ENCODE results near the gene ATG9A. TPM values are rescaled to one million over a fixed set of nuclear protein-coding genes. Genes with fewer than 3 reads are reported as not detected.
A peak's percentile ranks its signal among the peaks of the same experiment; 100 is the strongest.

ATG9A gene
- total and polyA plus RNA-seq, 9 of the 15 experiments (the other 6 are each of a cell fraction or from before 2014, with no cell fraction given): 0.25 to 65.6 (median 23.4) TPM

DNA sequence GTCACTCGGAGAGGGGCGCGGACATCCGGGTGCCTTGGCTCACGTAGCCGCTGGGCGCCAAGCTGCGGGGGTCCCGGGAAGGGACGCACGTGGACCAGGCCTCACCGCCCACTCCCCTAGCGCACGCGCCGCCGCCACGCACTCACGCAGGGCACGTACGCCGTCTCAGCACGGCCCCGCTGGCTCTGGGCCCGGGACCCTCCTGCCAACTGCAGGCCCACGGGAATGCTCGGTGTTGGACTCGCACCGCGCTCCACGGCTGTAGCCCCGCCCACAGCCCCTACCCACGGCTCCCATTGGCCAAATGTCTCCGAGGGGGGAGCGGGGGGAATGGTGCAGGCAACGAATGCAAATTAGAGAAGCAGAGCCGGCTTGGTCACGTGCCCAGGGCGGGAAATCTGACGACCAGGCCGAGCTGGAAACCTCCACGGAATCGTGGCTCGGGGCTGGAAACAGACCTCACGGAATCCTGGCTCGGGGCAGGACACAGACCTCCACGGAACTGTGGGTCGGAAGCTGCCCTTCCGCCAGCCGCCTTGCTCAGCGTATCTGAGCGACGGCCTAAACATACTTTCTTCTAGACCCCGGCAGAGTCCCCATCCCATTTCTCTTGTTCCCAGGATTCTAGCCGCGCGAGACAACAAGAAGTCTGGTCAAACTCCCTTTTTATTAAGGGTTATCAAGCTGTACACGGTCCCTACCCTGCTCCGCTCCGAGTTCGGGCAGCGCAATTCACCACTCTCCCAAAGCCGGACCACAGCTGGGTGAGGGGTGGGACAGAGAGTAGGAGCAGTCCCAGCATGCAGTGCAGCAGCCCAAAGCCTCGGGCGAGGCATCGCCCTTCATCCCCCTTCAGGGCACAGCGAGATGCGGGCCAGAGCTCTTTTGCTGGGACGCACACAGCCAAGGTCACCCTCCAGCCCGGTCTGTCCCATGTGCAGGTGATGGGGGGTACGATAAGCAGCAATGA lies 10.4 kb downstream of the ATG9A start, which contains the start of gene ABCB6 (continued):
- TF ChIP-seq, protein P1, sequence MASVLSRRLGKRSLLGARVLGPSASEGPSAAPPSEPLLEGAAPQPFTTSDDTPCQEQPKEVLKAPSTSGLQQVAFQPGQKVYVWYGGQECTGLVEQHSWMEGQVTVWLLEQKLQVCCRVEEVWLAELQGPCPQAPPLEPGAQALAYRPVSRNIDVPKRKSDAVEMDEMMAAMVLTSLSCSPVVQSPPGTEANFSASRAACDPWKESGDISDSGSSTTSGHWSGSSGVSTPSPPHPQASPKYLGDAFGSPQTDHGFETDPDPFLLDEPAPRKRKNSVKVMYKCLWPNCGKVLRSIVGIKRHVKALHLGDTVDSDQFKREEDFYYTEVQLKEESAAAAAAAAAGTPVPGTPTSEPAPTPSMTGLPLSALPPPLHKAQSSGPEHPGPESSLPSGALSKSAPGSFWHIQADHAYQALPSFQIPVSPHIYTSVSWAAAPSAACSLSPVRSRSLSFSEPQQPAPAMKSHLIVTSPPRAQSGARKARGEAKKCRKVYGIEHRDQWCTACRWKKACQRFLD (CRISPR knock-in tag; IDR thresholded peaks at IDR 0.05): no peak
- TF ChIP-seq ZNF121 (CRISPR knock-in tag; conservative IDR thresholded peaks at IDR 0.05) (no peak), MTA1 (IDR thresholded peaks at IDR 0.05; ENCODE audit: borderline replicate concordance) (no peak), CTCFL (IDR thresholded peaks at IDR 0.05; ENCODE audit: borderline replicate concordance, insufficient read depth, low read depth, low read length, poor library complexity, severe bottlenecking) (no peak), NCOR1 (IDR thresholded peaks at IDR 0.05) (no peak), ZFP30 (CRISPR knock-in tag; IDR thresholded peaks at IDR 0.05; ENCODE audit: borderline replicate concordance) (no peak), TSHZ1 (CRISPR knock-in tag; IDR thresholded peaks at IDR 0.05) (no peak), SMARCC2 (IDR thresholded peaks at IDR 0.05; ENCODE audit: low read depth) (no peak), C11orf30 (IDR thresholded peaks at IDR 0.05; ENCODE audit: low read depth) (no peak), THRB (CRISPR knock-in tag; conservative IDR thresholded peaks at IDR 0.05) (no peak), ZNF695 (CRISPR knock-in tag; IDR thresholded peaks at IDR 0.05) (no peak)
- TF ChIP-seq, protein P2, sequence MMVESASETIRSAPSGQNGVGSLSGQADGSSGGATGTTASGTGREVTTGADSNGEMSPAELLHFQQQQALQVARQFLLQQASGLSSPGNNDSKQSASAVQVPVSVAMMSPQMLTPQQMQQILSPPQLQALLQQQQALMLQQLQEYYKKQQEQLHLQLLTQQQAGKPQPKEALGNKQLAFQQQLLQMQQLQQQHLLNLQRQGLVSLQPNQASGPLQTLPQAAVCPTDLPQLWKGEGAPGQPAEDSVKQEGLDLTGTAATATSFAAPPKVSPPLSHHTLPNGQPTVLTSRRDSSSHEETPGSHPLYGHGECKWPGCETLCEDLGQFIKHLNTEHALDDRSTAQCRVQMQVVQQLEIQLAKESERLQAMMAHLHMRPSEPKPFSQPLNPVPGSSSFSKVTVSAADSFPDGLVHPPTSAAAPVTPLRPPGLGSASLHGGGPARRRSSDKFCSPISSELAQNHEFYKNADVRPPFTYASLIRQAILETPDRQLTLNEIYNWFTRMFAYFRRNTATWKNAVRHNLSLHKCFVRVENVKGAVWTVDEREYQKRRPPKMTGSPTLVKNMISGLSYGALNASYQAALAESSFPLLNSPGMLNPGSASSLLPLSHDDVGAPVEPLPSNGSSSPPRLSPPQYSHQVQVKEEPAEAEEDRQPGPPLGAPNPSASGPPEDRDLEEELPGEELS (CRISPR knock-in tag; IDR thresholded peaks at IDR 0.05; ENCODE audit: borderline replicate concordance): 0 out of 2 replicates have a peak, but pooled peaks have one; percentile 37
- TF ChIP-seq, protein P3, sequence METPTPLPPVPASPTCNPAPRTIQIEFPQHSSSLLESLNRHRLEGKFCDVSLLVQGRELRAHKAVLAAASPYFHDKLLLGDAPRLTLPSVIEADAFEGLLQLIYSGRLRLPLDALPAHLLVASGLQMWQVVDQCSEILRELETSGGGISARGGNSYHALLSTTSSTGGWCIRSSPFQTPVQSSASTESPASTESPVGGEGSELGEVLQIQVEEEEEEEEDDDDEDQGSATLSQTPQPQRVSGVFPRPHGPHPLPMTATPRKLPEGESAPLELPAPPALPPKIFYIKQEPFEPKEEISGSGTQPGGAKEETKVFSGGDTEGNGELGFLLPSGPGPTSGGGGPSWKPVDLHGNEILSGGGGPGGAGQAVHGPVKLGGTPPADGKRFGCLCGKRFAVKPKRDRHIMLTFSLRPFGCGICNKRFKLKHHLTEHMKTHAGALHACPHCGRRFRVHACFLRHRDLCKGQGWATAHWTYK (CRISPR knock-in tag; IDR thresholded peaks at IDR 0.05): no peak
